ENCODE data around the gene AK5.

DNA sequence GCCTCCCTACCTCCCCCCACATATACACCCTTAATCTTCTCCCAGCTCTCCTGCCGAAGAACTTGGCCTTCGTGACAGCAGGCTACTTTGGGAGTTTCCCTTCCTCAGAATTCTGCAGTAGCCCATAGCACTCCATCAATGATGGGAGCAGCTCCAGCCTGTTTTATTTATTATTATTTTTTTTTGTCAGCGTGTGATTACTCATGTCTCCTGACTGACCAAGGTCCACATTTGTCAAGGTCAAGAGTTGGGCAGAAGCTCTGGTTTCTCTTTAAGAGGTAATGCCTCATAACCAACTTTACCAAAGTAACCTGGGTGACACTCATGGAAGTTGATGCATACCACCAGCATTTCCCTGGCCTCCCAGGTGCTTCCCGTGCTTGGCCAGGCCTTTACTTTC is 275.2 kb downstream of the AK5 start:
- no peak for TF ChIP-seq EZH2phosphoT487 (IDR thresholded peaks at IDR 0.05; ENCODE audit: borderline replicate concordance)
- TF ChIP-seq, protein P1, sequence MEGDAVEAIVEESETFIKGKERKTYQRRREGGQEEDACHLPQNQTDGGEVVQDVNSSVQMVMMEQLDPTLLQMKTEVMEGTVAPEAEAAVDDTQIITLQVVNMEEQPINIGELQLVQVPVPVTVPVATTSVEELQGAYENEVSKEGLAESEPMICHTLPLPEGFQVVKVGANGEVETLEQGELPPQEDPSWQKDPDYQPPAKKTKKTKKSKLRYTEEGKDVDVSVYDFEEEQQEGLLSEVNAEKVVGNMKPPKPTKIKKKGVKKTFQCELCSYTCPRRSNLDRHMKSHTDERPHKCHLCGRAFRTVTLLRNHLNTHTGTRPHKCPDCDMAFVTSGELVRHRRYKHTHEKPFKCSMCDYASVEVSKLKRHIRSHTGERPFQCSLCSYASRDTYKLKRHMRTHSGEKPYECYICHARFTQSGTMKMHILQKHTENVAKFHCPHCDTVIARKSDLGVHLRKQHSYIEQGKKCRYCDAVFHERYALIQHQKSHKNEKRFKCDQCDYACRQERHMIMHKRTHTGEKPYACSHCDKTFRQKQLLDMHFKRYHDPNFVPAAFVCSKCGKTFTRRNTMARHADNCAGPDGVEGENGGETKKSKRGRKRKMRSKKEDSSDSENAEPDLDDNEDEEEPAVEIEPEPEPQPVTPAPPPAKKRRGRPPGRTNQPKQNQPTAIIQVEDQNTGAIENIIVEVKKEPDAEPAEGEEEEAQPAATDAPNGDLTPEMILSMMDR (conservative IDR thresholded peaks at IDR 0.05; ENCODE audit: low read length) = no peak

Data from Loucy (cell line).